ENCODE results near the gene UGCG.

GRCh38 chr9:111866976-111867375 lies 29.6 kb upstream of the UGCG start:
- TF ChIP-seq EZH2 (IDR thresholded peaks at IDR 0.05; ENCODE audit: borderline replicate concordance, low read depth, low read length, poor library complexity, severe bottlenecking) (no peak), CTCF (conservative IDR thresholded peaks at IDR 0.05; ENCODE audit: low read depth, low read length) (no peak)

Measured in A673 (cell line).